Erythroblast (primary cell): ENCODE measurements around the gene UBE2G1.

Experiments
- GATA1 ChIP-seq: IDR thresholded peaks from 2 replicates; pipeline ENCODE4 v1.6.1; 2011; ENCODE audit warnings: low read depth, mild to moderate bottlenecking, control low read depth, low read length, moderate library complexity
- POLR2A ChIP-seq: IDR thresholded peaks from 2 replicates; pipeline ENCODE4 v1.6.1; 2011; ENCODE audit warnings: mild to moderate bottlenecking, low read length

- TF ChIP-seq POLR2A, result no peak
- TF ChIP-seq GATA1, result no peak
These were observed 51.9 kb downstream of the UBE2G1 start for GRCh38 chr17:4314618-4315017.
